Bronchial epithelial cell (primary cell): ENCODE results near the gene KRT78. TPM values are rescaled to one million over a fixed set of nuclear protein-coding genes. Genes with fewer than 3 reads are reported as not detected.
A peak's percentile ranks its signal among the peaks of the same experiment; 100 is the strongest.

Experiments used
- DNase-seq: peaks from one replicate; pipeline ENCODE4 v3.0.0-alpha.2; 2010; ENCODE audit warnings: low read depth
- FAIRE-seq: peaks from 2 replicates; lab custom pipeline; 2011; peaks lifted over from hg19 to GRCh38; lab: Jason Lieb, UNC
- H3K27me3 ChIP-seq: 2 replicates; pipeline ENCODE4 v1.5.1; 2011; ENCODE audit warnings: low read length; ENCODE audit not compliant: control insufficient read depth, insufficient read depth
- H3K36me3 ChIP-seq: 2 replicates; pipeline ENCODE4 v1.5.1; 2011; ENCODE audit warnings: low read length; ENCODE audit not compliant: control insufficient read depth, insufficient read depth
- H3K4me3 ChIP-seq: 2 replicates; pipeline ENCODE4 v1.5.1; 2011; ENCODE audit warnings: mild to moderate bottlenecking, low read depth, low read length, control low read depth
- CTCF ChIP-seq: IDR thresholded peaks from 2 replicates; pipeline ENCODE4 v1.5.1; 2011; ENCODE audit warnings: mild to moderate bottlenecking, moderate library complexity, low read length, control low read depth, inconsistent platforms; ENCODE audit not compliant: insufficient read depth, severe bottlenecking
- total RNA-seq: library from RNA; depleted of rRNA; stranded (reverse); fragments of >200 nt; gene quantifications from 2 replicates; pipeline ENCODE4 v1.2.1, GENCODE V29; 2014

The KRT78 gene
- total RNA-seq, 1 donor from 2014 or later = 5.3 TPM

- DNase-seq = peak; percentile 77
- peak; percentile 22 for TF ChIP-seq CTCF
- peak; percentile 86 for FAIRE-seq
- no peaks in the 10 kb centered on the region for H3K27me3 ChIP-seq
- H3K36me3 ChIP-seq = no peaks in the 10 kb centered on the region
- H3K4me3 ChIP-seq = no peak overlapping the region
Observed at GRCh38 chr12:52847335-52848102, 1.3 kb downstream of the KRT78 start.

GRCh38 chr12:52846356-52846970 is 2.3 kb downstream of the KRT78 start:
- no peak for TF ChIP-seq CTCF
- Histone ChIP-seq H3K27me3 (no peaks in the 10 kb centered on the region), H3K36me3 (no peaks in the 10 kb centered on the region), H3K4me3 (no peak overlapping the region)
- peak; percentile 40 for DNase-seq
- no peak for FAIRE-seq

- no peaks in the 10 kb centered on the region for H3K36me3 ChIP-seq
- no peak for TF ChIP-seq CTCF
- FAIRE-seq = no peak
- no peaks in the 10 kb centered on the region for H3K27me3 ChIP-seq
- DNase-seq = no peak
- no peak overlapping the region for H3K4me3 ChIP-seq
Observed at GRCh38 chr12:52845946-52846345, 2.8 kb downstream of the KRT78 start.

GRCh38 chr12:52844386-52844785 is 4.4 kb downstream of the KRT78 start:
- no peaks in the 10 kb centered on the region for H3K27me3 ChIP-seq
- no peak for FAIRE-seq
- no peak for TF ChIP-seq CTCF
- H3K36me3 ChIP-seq = no peaks in the 10 kb centered on the region
- no peak for DNase-seq
- no peak overlapping the region for H3K4me3 ChIP-seq

GRCh38 chr12:52839436-52840105 is 9.2 kb downstream of the KRT78 start:
- no peak for DNase-seq
- no peaks in the 10 kb centered on the region for H3K27me3 ChIP-seq
- H3K36me3 ChIP-seq = no peaks in the 10 kb centered on the region
- TF ChIP-seq CTCF = no peak
- no peak overlapping the region for H3K4me3 ChIP-seq
- FAIRE-seq = no peak
